Measurements from ENCODE around the gene FMNL2.

Gene FMNL2

GRCh38 chr2:152427902-152428301 is 92.9 kb downstream of the FMNL2 start:
- DNase-seq (ENCODE audit: low read depth) = no peak

GRCh38 chr2:152428800-152429582 is 94.0 kb downstream of the FMNL2 start:
- DNase-seq (ENCODE audit: low read depth) = no peak

GRCh38 chr2:152430876-152431275 is 95.9 kb downstream of the FMNL2 start:
- DNase-seq (ENCODE audit: low read depth) = no peak

GRCh38 chr2:152431370-152432098 is 96.6 kb downstream of the FMNL2 start:
- DNase-seq (ENCODE audit: low read depth) = no peak

- DNase-seq (ENCODE audit: low read depth) = peak; percentile 70
Measured at GRCh38 chr2:152432206-152432653, 97.3 kb downstream of the FMNL2 start.

- no peak for DNase-seq (ENCODE audit: low read depth)
Measured at GRCh38 chr2:152432765-152433164, 97.8 kb downstream of the FMNL2 start.

- DNase-seq (ENCODE audit: low read depth) = no peak
Measured at GRCh38 chr2:152433289-152433688, 98.3 kb downstream of the FMNL2 start.

- no peak for DNase-seq (ENCODE audit: low read depth)
Measured at GRCh38 chr2:152433791-152434190, 98.8 kb downstream of the FMNL2 start.

- DNase-seq (ENCODE audit: low read depth) = no peak
Measured at GRCh38 chr2:152434395-152435182, 99.6 kb downstream of the FMNL2 start.

GRCh38 chr2:152436148-152436547 is 101.2 kb downstream of the FMNL2 start:
- DNase-seq (ENCODE audit: low read depth) = no peak

GRCh38 chr2:152437276-152438108 is 102.5 kb downstream of the FMNL2 start:
- no peak for DNase-seq (ENCODE audit: low read depth)

GRCh38 chr2:152440049-152440448 is 105.1 kb downstream of the FMNL2 start:
- no peak for DNase-seq (ENCODE audit: low read depth)

- DNase-seq (ENCODE audit: low read depth) = no peak
Measured at GRCh38 chr2:152440460-152440859, 105.5 kb downstream of the FMNL2 start.

GRCh38 chr2:152441961-152442360 is 107.0 kb downstream of the FMNL2 start:
- DNase-seq (ENCODE audit: low read depth) = no peak

- no peak for DNase-seq (ENCODE audit: low read depth)
Measured at GRCh38 chr2:152443771-152444170, 108.8 kb downstream of the FMNL2 start.

GRCh38 chr2:152444448-152444847 is 109.5 kb downstream of the FMNL2 start:
- no peak for DNase-seq (ENCODE audit: low read depth)

GRCh38 chr2:152445375-152445774 is 110.4 kb downstream of the FMNL2 start:
- DNase-seq (ENCODE audit: low read depth) = no peak

- DNase-seq (ENCODE audit: low read depth) = peak; percentile 95
Measured at GRCh38 chr2:152445791-152446201, 110.8 kb downstream of the FMNL2 start.

GRCh38 chr2:152446213-152446612 is 111.2 kb downstream of the FMNL2 start:
- no peak for DNase-seq (ENCODE audit: low read depth)

- no peak for DNase-seq (ENCODE audit: low read depth)
Measured at GRCh38 chr2:152447897-152448296, 112.9 kb downstream of the FMNL2 start.

- DNase-seq (ENCODE audit: low read depth) = no peak
Measured at GRCh38 chr2:152448606-152449005, 113.6 kb downstream of the FMNL2 start.

- DNase-seq (ENCODE audit: low read depth) = no peak
Measured at GRCh38 chr2:152449578-152449977, 114.6 kb downstream of the FMNL2 start.

Measured in EH (cell line).